CD4-positive, alpha-beta memory T cell (primary cell): ENCODE measurements around the gene NR1I2. TPM values are rescaled to one million over a fixed set of nuclear protein-coding genes. Genes with fewer than 3 reads are reported as not detected.

ENCODE experiments used
- CTCF ChIA-PET: fragments of 350-600 bp; sonication (Branson Sonifier 250); formaldehyde crosslinking; loops from one replicate; lab custom pipeline; 2021; ENCODE audit warnings: inconsistent platforms; ENCODE audit not compliant: partially characterized antibody; lab: Charles Lee
- POLR2A ChIA-PET: fragments of 350-600 bp; sonication (Branson Sonifier 250); formaldehyde crosslinking; loops from one replicate; lab custom pipeline; 2021; ENCODE audit not compliant: partially characterized antibody; lab: Charles Lee
- DNase-seq, 5 donors: peaks; one replicate each; pipeline versions ENCODE4 v3.0.0 to v3.0.0-alpha.2; 2020 to 2022; ENCODE audit warnings: mixed read lengths in 1 of 5
- H3K27ac ChIP-seq: one replicate; pipeline ENCODE4 v1.7.0; 2013; ENCODE audit warnings: low read depth, low read length
- H3K27me3 ChIP-seq: 2 replicates; pipeline ENCODE4 v1.7.0; 2013; ENCODE audit warnings: mild to moderate bottlenecking, low read length, moderate library complexity; ENCODE audit not compliant: insufficient read depth
- H3K36me3 ChIP-seq: 2 replicates; pipeline ENCODE4 v1.7.0; 2013; ENCODE audit warnings: mild to moderate bottlenecking, low read length, moderate library complexity; ENCODE audit not compliant: insufficient read depth
- H3K4me1 ChIP-seq: 2 replicates; pipeline ENCODE4 v1.7.0; 2013; ENCODE audit warnings: mild to moderate bottlenecking, low read length, moderate library complexity; ENCODE audit not compliant: insufficient read depth
- H3K4me3 ChIP-seq, 2 donors: one replicate each; pipeline ENCODE4 v1.7.0; 2013; ENCODE audit warnings: low read length in 2 of 2, mild to moderate bottlenecking in 1 of 2
- H3K9me3 ChIP-seq, 2 donors: one replicate each; pipeline ENCODE4 v1.7.0; 2013; ENCODE audit warnings: low read length in 2 of 2, control low read depth in 1 of 2; ENCODE audit not compliant: control insufficient read depth in 1 of 2
- H3K27ac Mint-ChIP-seq, 7 donors: one replicate each; pipeline ENCODE4 v1.8.0; 2020 to 2021; ENCODE audit warnings: mixed read lengths in 7 of 7, mild to moderate bottlenecking in 6 of 7, inconsistent platforms in 3 of 7, moderate library complexity in 3 of 7
- H3K27me3 Mint-ChIP-seq, 2 donors: one replicate each; pipeline ENCODE4 v1.8.0; 2020 to 2021; ENCODE audit warnings: mixed read lengths in 2 of 2
- H3K36me3 Mint-ChIP-seq, 2 donors: one replicate each; pipeline ENCODE4 v1.8.0; 2020 to 2021; ENCODE audit warnings: mixed read lengths in 2 of 2, inconsistent platforms in 1 of 2, mild to moderate bottlenecking in 1 of 2
- H3K4me1 Mint-ChIP-seq, 4 donors: one replicate each; pipeline ENCODE4 v1.8.0; 2020 to 2021; ENCODE audit warnings: mixed read lengths in 4 of 4, mild to moderate bottlenecking in 1 of 4
- H3K4me3 Mint-ChIP-seq, 8 donors: one replicate each; pipeline ENCODE4 v1.8.0; 2020 to 2021; ENCODE audit warnings: mixed read lengths in 8 of 8, mild to moderate bottlenecking in 7 of 8, moderate library complexity in 6 of 8, inconsistent platforms in 3 of 8
- H3K9me3 Mint-ChIP-seq, 8 donors: one replicate each; pipeline ENCODE4 v1.8.0; 2020 to 2021; ENCODE audit warnings: mixed read lengths in 8 of 8, mild to moderate bottlenecking in 5 of 8, inconsistent platforms in 3 of 8, moderate library complexity in 1 of 8
- intact Hi-C: fragments of 100-400 bp; cut with micrococcal nuclease; formaldehyde crosslinking; loops from one replicate; pipeline ENCODE4 v1.15.1; 2023
- polyA plus RNA-seq, 2 donors: library from polyadenylated mRNA; unstranded; fragments of 300-500 nt; fragmentation: Illumina TruSeq; gene quantifications; one replicate each; pipeline ENCODE4 v1.2.3, GENCODE V29; 2021
- total RNA-seq, 2 experiments: library from RNA; stranded (reverse); gene quantifications; one replicate each; pipeline ENCODE4 v1.2.3, GENCODE V29; 2021

The NR1I2 gene
- total and polyA plus RNA-seq, 4 experiments from 2014 or later = 0.39 to 0.49 (median 0.43) TPM

DNA sequence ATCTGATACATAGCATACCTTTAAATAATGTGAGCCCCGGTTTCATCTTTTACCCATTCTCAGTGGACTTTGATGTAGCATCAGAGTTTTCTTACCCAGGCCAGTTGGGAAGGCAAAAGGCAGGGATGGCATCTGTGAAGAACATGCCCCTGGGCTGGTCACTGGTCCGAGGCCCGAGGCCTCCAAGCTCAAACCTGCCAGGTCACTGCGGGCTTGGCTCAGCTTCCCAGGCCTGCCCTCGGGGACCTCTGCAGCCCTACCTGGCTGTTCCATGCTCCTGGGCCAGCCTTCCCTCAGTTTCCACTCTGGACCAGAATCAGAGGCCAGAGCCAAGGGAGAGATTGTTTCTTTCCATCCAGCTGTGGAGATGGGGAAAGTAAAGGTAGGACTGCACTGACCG is 26.9 kb downstream of the NR1I2 start:
- no peak for DNase-seq
- Mint-ChIP-seq H3K27me3 (no peaks in the 10 kb centered on the region), H3K9me3 (no peaks in the 10 kb centered on the region), H3K4me3 (peak overlapping the region; percentile 17 to 69 (median 45)), H3K4me1 (peaks cover 7 to 17% (median 12%) of the 10 kb centered on the region in 4 donors), H3K36me3 (no peaks in the 10 kb centered on the region), H3K27ac (peak overlapping the region in 2 of 7 donors; percentile 23 to 59)
- POLR2A ChIA-PET = interaction anchor here (0.9 kb wide), 1 partner anchor 285 kb away, joined by 5 read pairs; the partner anchor contains the start of gene GSK3B
- Histone ChIP-seq H3K27me3 (no peaks in the 10 kb centered on the region), H3K27ac (no peak overlapping the region), H3K9me3 (no peaks in the 10 kb centered on the region), H3K4me3 (no peak overlapping the region), H3K36me3 (no peaks in the 10 kb centered on the region), H3K4me1 (peaks cover 7% of the 10 kb centered on the region)
- CTCF ChIA-PET = interaction anchor here (1.1 kb wide), 1 partner anchor 608 kb away, joined by 3 read pairs; no protein-coding TSS in a partner anchor
- intact Hi-C loops = no loop called here

DNA sequence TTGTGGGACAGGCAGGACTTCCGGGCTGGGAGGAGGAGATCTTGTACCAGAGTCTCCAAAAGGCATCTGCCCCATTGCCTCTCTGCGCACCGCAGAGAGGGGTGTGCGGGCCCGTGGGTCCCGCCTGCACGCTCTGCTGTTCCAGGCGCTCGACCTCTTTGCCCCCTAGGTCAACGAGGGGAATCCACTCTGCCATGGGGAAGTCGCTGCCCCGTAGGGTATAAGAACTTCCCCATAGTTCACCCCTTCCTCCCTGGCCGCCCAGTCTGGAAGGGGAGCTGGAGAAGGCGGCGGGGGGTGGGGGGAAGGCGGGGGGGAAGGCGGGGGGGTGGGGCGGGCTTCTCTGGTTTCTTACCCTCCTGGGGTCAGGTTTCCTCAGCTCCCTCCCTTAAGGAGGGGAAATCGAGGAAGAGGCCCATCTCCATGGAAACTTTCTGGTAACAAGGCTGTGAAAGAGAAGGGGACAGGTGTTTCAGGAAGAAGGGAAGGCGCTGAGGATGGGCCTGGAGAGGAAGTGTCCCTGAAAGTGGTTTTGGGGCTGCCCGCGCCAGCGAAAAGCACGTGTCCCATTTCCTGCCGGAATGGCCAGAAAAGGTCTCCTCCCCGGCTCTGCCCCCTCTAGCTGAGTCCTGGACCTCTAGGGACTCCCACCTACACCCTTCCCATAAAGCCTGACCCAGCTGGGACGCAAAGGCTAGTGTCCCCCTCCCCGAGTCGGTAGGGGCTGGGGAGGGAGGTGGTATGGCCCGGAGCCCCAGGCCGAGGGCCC is 27.5 kb downstream of the NR1I2 start:
- peaks cover 7% of the 10 kb centered on the region for H3K4me1 ChIP-seq
- ChIA-PET CTCF (interaction anchor here (0.7 to 2.4 kb wide), 10 partner anchors 10 to 608 kb away, joined by 3 to 17 read pairs (median 4); partner anchors contain the start of genes GSK3B and LRRC58), POLR2A (interaction anchor here (0.9 to 1.3 kb wide), 2 partner anchors 285 to 286 kb away, joined by 4 to 5 read pairs; partner anchors contain the start of gene GSK3B)
- no peak for DNase-seq
- no peaks in the 10 kb centered on the region for H3K27me3 ChIP-seq
- Mint-ChIP-seq H3K4me1 (peaks cover 7 to 17% (median 12%) of the 10 kb centered on the region in 4 donors), H3K27me3 (peaks cover 0 to under 1% of the 10 kb centered on the region in 2 donors), H3K9me3 (no peaks in the 10 kb centered on the region), H3K4me3 (peak overlapping the region; percentile 84 to 94 (median 90)), H3K36me3 (no peaks in the 10 kb centered on the region), H3K27ac (peak overlapping the region in 2 of 7 donors; percentile 18 to 37)
- H3K9me3 ChIP-seq = no peaks in the 10 kb centered on the region
- no peak overlapping the region for H3K27ac ChIP-seq
- intact Hi-C loops = no loop called here
- peak overlapping the region; percentile 34 to 56 for H3K4me3 ChIP-seq
- no peaks in the 10 kb centered on the region for H3K36me3 ChIP-seq

DNA sequence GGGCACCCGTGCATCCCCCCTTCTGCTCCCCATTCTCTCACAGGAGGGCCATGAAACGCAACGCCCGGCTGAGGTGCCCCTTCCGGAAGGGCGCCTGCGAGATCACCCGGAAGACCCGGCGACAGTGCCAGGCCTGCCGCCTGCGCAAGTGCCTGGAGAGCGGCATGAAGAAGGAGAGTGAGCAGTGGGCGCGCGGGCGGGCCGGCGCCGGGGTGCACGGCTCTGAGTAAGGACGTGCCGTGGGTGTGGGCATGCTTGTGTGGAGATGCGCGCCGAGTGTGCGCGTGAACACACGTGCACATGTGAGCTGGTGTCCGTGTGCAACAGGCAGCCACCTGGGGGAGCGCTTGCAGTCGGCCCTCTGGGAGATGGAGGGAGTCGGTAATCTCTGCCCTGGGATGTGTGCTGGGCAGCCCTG is 28.1 kb downstream of the NR1I2 start:
- Mint-ChIP-seq H3K27me3 (peaks cover 0 to 2% of the 10 kb centered on the region in 2 donors), H3K9me3 (no peaks in the 10 kb centered on the region), H3K36me3 (no peaks in the 10 kb centered on the region), H3K27ac (peak overlapping the region; percentile 16 to 91 (median 87)), H3K4me3 (peak overlapping the region; percentile 84 to 94 (median 90)), H3K4me1 (peaks cover 7 to 17% (median 12%) of the 10 kb centered on the region in 4 donors)
- H3K27me3 ChIP-seq = no peaks in the 10 kb centered on the region
- peak; percentile 33 to 56 (median 48) for DNase-seq
- no peaks in the 10 kb centered on the region for H3K36me3 ChIP-seq
- H3K9me3 ChIP-seq = no peaks in the 10 kb centered on the region
- ChIA-PET POLR2A (interaction anchor here (0.6 to 1.3 kb wide), 3 partner anchors 38 to 286 kb away, joined by 3 to 5 read pairs (median 4); partner anchors contain the start of gene GSK3B), CTCF (interaction anchor here (0.7 to 2.4 kb wide), 9 partner anchors 10 to 608 kb away, joined by 3 to 17 read pairs (median 5); partner anchors contain the start of genes GSK3B and LRRC58)
- H3K4me1 ChIP-seq = peaks cover 7% of the 10 kb centered on the region
- peak overlapping the region; percentile 34 to 56 for H3K4me3 ChIP-seq
- intact Hi-C loops = no loop called here
- H3K27ac ChIP-seq = no peak overlapping the region

DNA sequence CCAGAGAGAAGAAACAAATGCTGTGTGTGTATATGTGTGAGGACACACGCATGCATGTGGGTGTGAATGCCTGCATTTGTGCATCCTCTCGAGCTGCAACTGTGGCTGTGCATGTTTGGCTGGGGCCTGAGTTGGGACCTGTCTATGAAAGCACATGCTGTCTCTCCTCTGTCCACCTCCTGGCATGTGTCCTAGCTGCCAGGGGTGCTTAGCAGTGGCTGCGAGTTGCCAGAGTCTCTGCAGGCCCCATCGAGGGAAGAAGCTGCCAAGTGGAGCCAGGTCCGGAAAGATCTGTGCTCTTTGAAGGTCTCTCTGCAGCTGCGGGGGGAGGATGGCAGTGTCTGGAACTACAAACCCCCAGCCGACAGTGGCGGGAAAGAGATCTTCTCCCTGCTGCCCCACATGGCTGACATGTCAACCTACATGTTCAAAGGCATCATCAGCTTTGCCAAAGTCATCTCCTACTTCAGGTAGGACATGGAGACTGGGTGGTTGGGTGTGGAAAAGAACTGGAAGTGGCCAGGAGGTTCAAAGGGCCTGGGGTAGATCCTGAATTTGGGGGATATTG is 30.7 kb downstream of the NR1I2 start:
- Histone ChIP-seq H3K4me3 (no peak overlapping the region), H3K36me3 (no peaks in the 10 kb centered on the region), H3K9me3 (no peaks in the 10 kb centered on the region), H3K27me3 (no peaks in the 10 kb centered on the region), H3K27ac (no peak overlapping the region), H3K4me1 (peaks cover 7% of the 10 kb centered on the region)
- Mint-ChIP-seq H3K36me3 (no peaks in the 10 kb centered on the region), H3K4me3 (no peak overlapping the region), H3K27ac (no peak overlapping the region), H3K27me3 (peaks cover 0 to 7% of the 10 kb centered on the region in 2 donors), H3K4me1 (peaks cover 7 to 17% (median 12%) of the 10 kb centered on the region in 4 donors), H3K9me3 (no peaks in the 10 kb centered on the region)
- no peak for DNase-seq
- ChIA-PET CTCF (no interaction called here), POLR2A (no interaction called here)
- intact Hi-C loops = no loop called here

DNA sequence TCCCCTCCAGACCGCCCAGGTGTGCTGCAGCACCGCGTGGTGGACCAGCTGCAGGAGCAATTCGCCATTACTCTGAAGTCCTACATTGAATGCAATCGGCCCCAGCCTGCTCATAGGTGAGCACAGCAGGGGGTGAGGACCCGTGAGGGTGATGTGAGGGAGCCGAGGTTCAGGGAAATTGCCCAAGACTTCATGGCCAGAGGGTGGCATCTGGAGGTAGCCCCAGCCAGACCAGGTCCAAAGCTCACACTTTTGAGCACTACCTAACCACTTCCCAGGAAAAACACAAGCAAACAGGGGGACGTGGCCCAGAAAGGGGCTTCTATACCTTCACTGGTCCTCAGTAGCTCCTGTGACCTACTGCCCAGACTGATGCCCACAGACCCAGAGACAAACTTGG is 33.8 kb downstream of the NR1I2 start:
- no peak overlapping the region for H3K4me3 ChIP-seq
- no peaks in the 10 kb centered on the region for H3K36me3 Mint-ChIP-seq
- no peaks in the 10 kb centered on the region for H3K27me3 ChIP-seq
- ChIA-PET POLR2A (no interaction called here), CTCF (interaction anchor here (0.9 to 1.7 kb wide), 3 partner anchors 10 to 602 kb away, joined by 3 to 6 read pairs (median 3); no protein-coding TSS in a partner anchor)
- intact Hi-C loops = no loop called here
- H3K27me3 Mint-ChIP-seq = peaks cover 0 to 7% of the 10 kb centered on the region in 2 donors
- no peak overlapping the region for H3K4me3 Mint-ChIP-seq
- no peaks in the 10 kb centered on the region for H3K36me3 ChIP-seq
- H3K9me3 Mint-ChIP-seq = no peaks in the 10 kb centered on the region
- H3K27ac ChIP-seq = no peak overlapping the region
- no peaks in the 10 kb centered on the region for H3K9me3 ChIP-seq
- H3K4me1 Mint-ChIP-seq = peaks cover under 1 to 3% (median 2%) of the 10 kb centered on the region in 4 donors
- no peak overlapping the region for H3K27ac Mint-ChIP-seq
- no peak for DNase-seq
- peaks cover under 1% of the 10 kb centered on the region for H3K4me1 ChIP-seq

DNA sequence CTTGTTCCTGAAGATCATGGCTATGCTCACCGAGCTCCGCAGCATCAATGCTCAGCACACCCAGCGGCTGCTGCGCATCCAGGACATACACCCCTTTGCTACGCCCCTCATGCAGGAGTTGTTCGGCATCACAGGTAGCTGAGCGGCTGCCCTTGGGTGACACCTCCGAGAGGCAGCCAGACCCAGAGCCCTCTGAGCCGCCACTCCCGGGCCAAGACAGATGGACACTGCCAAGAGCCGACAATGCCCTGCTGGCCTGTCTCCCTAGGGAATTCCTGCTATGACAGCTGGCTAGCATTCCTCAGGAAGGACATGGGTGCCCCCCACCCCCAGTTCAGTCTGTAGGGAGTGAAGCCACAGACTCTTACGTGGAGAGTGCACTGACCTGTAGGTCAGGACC is 35.2 kb downstream of the NR1I2 start:
- Histone ChIP-seq H3K27me3 (no peaks in the 10 kb centered on the region), H3K9me3 (no peaks in the 10 kb centered on the region), H3K36me3 (no peaks in the 10 kb centered on the region), H3K4me3 (no peak overlapping the region), H3K27ac (no peak overlapping the region), H3K4me1 (no peaks in the 10 kb centered on the region)
- peaks cover 0 to 7% of the 10 kb centered on the region in 2 donors for H3K27me3 Mint-ChIP-seq
- no peaks in the 10 kb centered on the region for H3K36me3 Mint-ChIP-seq
- no peak for DNase-seq
- peaks cover 0 to 6% (median 4%) of the 10 kb centered on the region in 4 donors for H3K4me1 Mint-ChIP-seq
- ChIA-PET CTCF (interaction anchor here (0.9 to 1.5 kb wide), 2 partner anchors 14 to 330 kb away, joined by 4 to 5 read pairs; no protein-coding TSS in a partner anchor), POLR2A (no interaction called here)
- intact Hi-C loops = no loop called here
- H3K4me3 Mint-ChIP-seq = no peak overlapping the region
- no peak overlapping the region for H3K27ac Mint-ChIP-seq
- H3K9me3 Mint-ChIP-seq = no peaks in the 10 kb centered on the region
